Measurements from ENCODE around the gene PYGB.

- TF ChIP-seq ZNF530 (tag by site-specific recombination; IDR thresholded peaks at IDR 0.05; ENCODE audit: low read depth) (no peak), CTCF (tag by site-specific recombination; IDR thresholded peaks at IDR 0.05) (no peak), ELK4 (IDR thresholded peaks at IDR 0.05; ENCODE audit: borderline replicate concordance, low read depth, low read length) (no peak), ZNF280C (tag by site-specific recombination; IDR thresholded peaks at IDR 0.05) (no peak), ZNF335 (tag by site-specific recombination; conservative IDR thresholded peaks at IDR 0.05) (no peak), ZNF704 (tag by site-specific recombination; IDR thresholded peaks at IDR 0.05) (no peak), ZNF10 (tag by site-specific recombination; IDR thresholded peaks at IDR 0.05) (no peak), ZNF324 (tag by site-specific recombination; IDR thresholded peaks at IDR 0.05) (no peak), ZBTB11 (tag by site-specific recombination; conservative IDR thresholded peaks at IDR 0.05; ENCODE audit: low read depth) (no peak)
These were observed 39.0 kb downstream of the PYGB start for GRCh38 chr20:25286917-25287316.
